SIG-M5 treated with dmso at 0.1 percent for 504 hours (cell line): ENCODE results near the gene PSTPIP2.

ENCODE experiments used
- DNase-seq: peaks from one replicate; lab custom pipeline; 2025; ENCODE audit not compliant: unreplicated experiment; lab: John Stamatoyannopoulos, UW

PSTPIP2 gene

DNA sequence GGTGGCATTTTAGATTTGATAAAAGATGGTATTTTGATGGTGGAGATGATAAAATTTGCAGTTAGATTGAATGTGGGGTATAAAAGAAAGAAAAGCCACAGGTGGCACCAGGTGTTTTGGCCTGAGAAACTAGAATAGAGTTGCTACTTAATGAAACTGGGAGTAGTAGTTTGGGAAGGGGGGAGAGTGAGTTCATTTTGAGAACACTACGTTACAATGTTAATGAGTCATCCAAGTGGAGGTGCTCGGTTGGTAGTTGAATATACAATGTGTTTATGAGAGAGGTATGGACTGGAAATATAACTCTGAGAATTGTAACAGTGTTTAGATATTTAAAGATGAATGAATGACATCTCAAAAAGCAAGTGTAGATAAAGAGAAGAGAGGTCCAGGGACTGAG, 131.3 kb downstream of the PSTPIP2 start:
- no peak for DNase-seq

DNA sequence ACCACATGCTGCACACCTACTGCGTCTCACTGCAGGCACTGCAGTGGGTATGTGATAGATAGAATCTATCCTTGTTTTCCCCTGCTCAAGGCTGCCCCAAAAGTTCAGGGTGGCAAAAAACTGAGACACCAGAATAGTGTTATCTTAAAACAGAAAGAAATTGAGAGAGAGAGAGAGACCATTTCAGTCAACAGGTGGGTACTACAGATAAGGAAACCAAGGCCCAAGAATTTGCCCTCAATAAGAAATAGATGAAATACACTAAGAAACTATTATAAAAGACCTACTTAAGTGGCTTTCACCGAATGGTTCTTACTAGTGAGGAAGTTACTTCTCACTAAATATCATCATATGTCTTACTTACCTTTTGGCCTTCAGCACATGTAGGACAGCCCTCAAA, 132.8 kb downstream of the PSTPIP2 start:
- no peak for DNase-seq

DNA sequence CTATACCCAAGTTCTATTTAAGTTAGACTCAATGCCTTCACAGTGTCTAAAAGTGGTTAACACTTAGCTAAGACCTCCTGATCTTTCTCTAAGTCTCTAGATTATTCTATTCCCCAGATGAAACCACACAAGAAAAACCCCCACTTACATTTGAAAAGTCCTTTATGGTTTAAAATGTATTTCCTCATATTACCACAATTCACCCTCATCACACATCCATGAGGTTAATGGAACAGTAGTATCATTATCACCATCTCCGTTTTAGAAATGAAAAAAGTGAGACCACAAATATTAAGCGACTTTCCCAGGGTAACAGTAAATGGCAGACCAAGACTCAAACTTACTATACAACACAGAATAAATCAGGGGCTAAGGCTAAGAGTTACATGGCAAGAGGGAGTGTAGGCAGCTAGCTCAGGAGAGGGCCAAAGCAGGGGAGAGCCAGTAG, 133.5 kb downstream of the PSTPIP2 start:
- DNase-seq = no peak

DNA sequence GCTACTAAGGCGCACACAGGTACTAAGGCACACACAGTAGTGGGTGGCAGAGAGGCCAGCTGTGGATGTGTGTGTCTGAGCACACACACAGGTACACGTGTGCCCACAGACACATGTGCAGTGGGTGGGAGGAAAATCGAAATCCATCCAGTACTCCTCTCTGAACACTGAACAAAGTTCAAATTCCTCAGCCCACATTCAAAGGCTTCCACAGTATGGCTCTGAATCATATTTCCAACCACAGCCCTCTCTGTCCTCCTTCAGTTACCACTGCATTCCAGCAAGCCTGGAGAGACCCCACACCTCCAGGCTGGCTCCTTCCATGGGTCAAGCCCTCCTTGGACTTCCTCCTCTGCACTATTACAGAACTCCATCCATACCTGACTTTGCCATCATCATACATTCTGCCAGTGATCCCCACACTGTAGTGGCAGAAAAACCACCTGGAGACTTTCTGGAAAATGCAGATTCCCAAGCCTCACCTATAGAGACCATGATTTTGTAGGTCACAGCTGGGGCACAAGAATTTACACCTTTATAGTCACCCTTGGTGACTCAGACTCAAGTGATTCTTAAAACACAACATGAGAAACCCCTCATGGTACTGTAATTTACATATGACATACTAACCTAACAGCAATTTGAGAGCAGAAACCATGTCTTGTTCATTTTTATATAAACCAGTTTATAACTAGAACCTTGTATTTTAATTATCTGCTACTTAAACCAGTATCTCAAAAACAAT, 136.3 kb downstream of the PSTPIP2 start:
- DNase-seq = no peak
